GM12878 (cell line): ENCODE measurements around the gene CACNA1B. TPM values are rescaled to one million over a fixed set of nuclear protein-coding genes. Genes with fewer than 3 reads are reported as not detected.

Source experiments
- ATAC-seq: fragments of 200-7000 bp; cut with Tn5 transposase; 3 replicates; pipeline ENCODE4 v1.9.1; 2020; ENCODE audit warnings: mild to moderate bottlenecking, moderate library complexity
- BruUV-seq: library from RNA; stranded (reverse); fragments of 400-500 nt; replicated peaks from 2 replicates; lab custom pipeline; 2021; lab: Mats Ljungman, UMichigan
- CTCF ChIA-PET: fragments of 300-600 bp; sonication (Branson Sonifier 250); formaldehyde crosslinking; extraction: SDS; loops from one replicate; lab custom pipeline; 2021; ENCODE audit warnings: inconsistent platforms; lab: Yijun Ruan, JAX
- POLR2A ChIA-PET: fragments of 350-600 bp; formaldehyde crosslinking; extraction: SDS; loops from one replicate; lab custom pipeline; 2021; ENCODE audit warnings: inconsistent platforms; lab: Charles Lee
- RAD21 ChIA-PET: fragments of 300-600 bp; sonication (Branson Sonifier 250); formaldehyde crosslinking; loops from one replicate; lab custom pipeline; 2023; ENCODE audit warnings: antibody characterized with exemption; ENCODE audit not compliant: unreplicated experiment; lab: Charles Lee
- SMC1A ChIA-PET: fragments of 300-600 bp; sonication (Branson Sonifier 250); formaldehyde crosslinking; loops from one replicate; lab custom pipeline; 2023; ENCODE audit not compliant: unreplicated experiment, uncharacterized antibody; lab: Charles Lee
- DNase-seq: peaks from one replicate; pipeline ENCODE4 v3.0.0-alpha.2; 2011; ENCODE audit warnings: low read depth, low spot score
- FAIRE-seq: peaks from 3 replicates; lab custom pipeline; 2011; peaks lifted over from hg19 to GRCh38; lab: Jason Lieb, UNC
- H2AFZ ChIP-seq: 2 replicates; pipeline ENCODE4 v1.6.0; 2011; ENCODE audit warnings: low read depth, low read length, control low read depth; ENCODE audit not compliant: control insufficient read depth
- H3K27ac ChIP-seq: 2 replicates; pipeline ENCODE4 v1.5.1; 2011; ENCODE audit warnings: control low read depth; ENCODE audit not compliant: control insufficient read depth, insufficient read depth
- H3K27me3 ChIP-seq, 2 experiments: replicated peaks in 1 of 2; 2 replicates each; pipeline versions ENCODE4 v1.6.0 to v1.6.1; 2011; ENCODE audit warnings: low read length in 1 of 2; ENCODE audit not compliant: control insufficient read depth in 2 of 2, insufficient read depth in 2 of 2
- H3K36me3 ChIP-seq, 2 experiments: 2 replicates each; pipeline ENCODE4 v1.5.1; 2011; ENCODE audit warnings: low read length in 1 of 2; ENCODE audit not compliant: control insufficient read depth in 2 of 2, insufficient read depth in 2 of 2
- H3K4me1 ChIP-seq: 2 replicates; pipeline ENCODE4 v1.6.1; 2011; ENCODE audit warnings: mild to moderate bottlenecking, low read length, moderate library complexity, mixed read lengths; ENCODE audit not compliant: control insufficient read depth, insufficient read depth
- H3K4me2 ChIP-seq: 2 replicates; pipeline ENCODE4 v1.6.0; 2011; ENCODE audit warnings: control low read depth; ENCODE audit not compliant: control insufficient read depth, insufficient read depth
- H3K4me3 ChIP-seq: fragments of 200-600 bp; sonication (generic); 2 replicates; pipeline ENCODE4 v1.5.1; 2016
- H3K79me2 ChIP-seq: 2 replicates; pipeline ENCODE4 v1.6.0; 2011; ENCODE audit warnings: low read length; ENCODE audit not compliant: control insufficient read depth, insufficient read depth
- H3K9ac ChIP-seq: 2 replicates; pipeline ENCODE4 v1.8.0; 2011; ENCODE audit warnings: low read length, control low read depth, mixed read lengths; ENCODE audit not compliant: control insufficient read depth, insufficient read depth
- H3K9me3 ChIP-seq: replicated peaks from 3 replicates; pipeline ENCODE4 v1.5.1; 2011; ENCODE audit warnings: mild to moderate bottlenecking, low read length; ENCODE audit not compliant: control insufficient read depth, insufficient read depth
- H4K20me1 ChIP-seq: 2 replicates; pipeline ENCODE4 v1.6.0; 2011; ENCODE audit not compliant: control insufficient read depth, insufficient read depth
- IKZF1 ChIP-seq: fragments of 450-650 bp; conservative IDR thresholded peaks from 2 replicates; pipeline ENCODE4 v1.6.1; 2017; ENCODE audit warnings: antibody characterized with exemption, mild to moderate bottlenecking
- MYC ChIP-seq: IDR thresholded peaks from 2 replicates; pipeline ENCODE4 v1.6.1; 2011; ENCODE audit warnings: mild to moderate bottlenecking, low read length, moderate library complexity, inconsistent platforms; ENCODE audit not compliant: insufficient read depth, insufficient replicate concordance, insufficient read length, severe bottlenecking
- RAD51 ChIP-seq: fragments of 450-650 bp; IDR thresholded peaks from 2 replicates; pipeline ENCODE4 v1.6.1; 2016; ENCODE audit warnings: moderate library complexity, mild to moderate bottlenecking, inconsistent platforms
- SIX5 ChIP-seq: IDR thresholded peaks from 2 replicates; pipeline ENCODE4 v1.6.1; 2011; ENCODE audit warnings: mild to moderate bottlenecking, low read depth, low read length, moderate library complexity; ENCODE audit not compliant: severe bottlenecking
- WGBS: methylation state at CpG from one replicate; pipeline ENCODE4 v1.1.6; 2016; ENCODE audit warnings: low lambda C conversion rate; ENCODE audit not compliant: insufficient replicate concordance, insufficient coverage; ENCODE audit errors: missing lambda C conversion rate; 5-methylcytosine and 5-hydroxymethylcytosine counted together
- in situ Hi-C: fragments of 300-500 bp; cut with MboI; formaldehyde crosslinking; loops from 9 replicates; pipeline ENCODE4 v1.14.3; 2018; ENCODE audit warnings: mixed read lengths
- intact Hi-C: fragments of 100-400 bp; cut with micrococcal nuclease; formaldehyde crosslinking; loops from one replicate; pipeline ENCODE4 v1.14.2; 2022; ENCODE audit not compliant: unreplicated experiment
- polyA plus RNA-seq, 11 experiments: library from polyadenylated mRNA; depleted of rRNA in 4 of 11; unstranded in 6 of 11; stranded (reverse) in 5 of 11; fragments of >200 nt; fragmentation: Nextera tagmentation in 4 of 11; fragmentation: Illumina TruSeq in 1 of 11; extraction: Ambion mirVana in 4 of 11; extraction: Trizol in 1 of 11; gene quantifications; 1 replicate in 1 of 11; 2 replicates in 10 of 11; pipeline versions ENCODE4 v1.2.1 to v1.2.3, GENCODE V29; 2011 to 2016; ENCODE audit warnings: inconsistent platforms in 2 of 11, missing spikeins in 2 of 11, low read depth in 1 of 11
- total RNA-seq, 4 experiments: library from RNA; depleted of rRNA in 3 of 4; stranded (reverse); fragments of >200 nt in 3 of 4; fragmentation: Illumina TruSeq in 1 of 4; extraction: Trizol in 1 of 4; gene quantifications; 2 replicates each; pipeline versions ENCODE4 v1.2.1 to v1.2.3, GENCODE V29; 2013 to 2021

The CACNA1B gene
- total and polyA plus RNA-seq, 10 of the 15 experiments (the other 5 are each of a cell fraction or from before 2014, with no cell fraction given): 0.01 to 0.03 (median 0.01) TPM; not detected in 7

DNA sequence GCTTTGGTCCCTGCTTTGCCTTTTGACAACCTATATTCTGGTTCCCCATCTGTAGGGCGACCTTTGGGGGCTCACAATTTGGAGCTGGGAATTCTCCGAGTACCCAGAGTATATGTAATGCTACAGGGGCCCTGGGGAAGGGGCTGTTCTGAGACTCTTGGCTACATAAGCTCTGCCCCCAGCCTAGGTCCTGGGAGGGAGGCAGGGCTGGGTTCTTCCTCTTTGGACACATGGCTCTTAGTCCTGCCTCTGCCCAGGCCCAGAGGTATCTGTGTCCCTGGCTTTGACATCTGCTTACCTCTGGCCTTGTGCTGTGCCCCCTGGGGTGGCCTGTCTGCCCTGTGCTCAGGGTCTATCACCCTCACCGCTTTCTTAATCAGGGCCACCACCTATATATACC is 181.6 kb downstream of the CACNA1B start:
- 10% methylated on average over 3 of the region's 3 CpGs for WGBS
- Histone ChIP-seq H3K4me1 (no peaks in the 10 kb centered on the region), H3K9me3 (no peaks in the 10 kb centered on the region), H3K27ac (no peak overlapping the region), H3K27me3 (no peaks in the 10 kb centered on the region), H3K36me3 (no peaks in the 10 kb centered on the region), H3K79me2 (no peaks in the 10 kb centered on the region), H3K4me2 (no peak overlapping the region), H4K20me1 (no peaks in the 10 kb centered on the region), H3K4me3 (no peak overlapping the region), H2AFZ (no peak overlapping the region), H3K9ac (no peak overlapping the region)
- in situ Hi-C loops: no loop called here
- ATAC-seq: no peak
- ChIA-PET SMC1A (no interaction called here), RAD21 (no interaction called here), CTCF (no interaction called here), POLR2A (no interaction called here)
- no peak for FAIRE-seq
- DNase-seq: no peak
- no peak for TF ChIP-seq MYC
- TF ChIP-seq RAD51: no peak
- TF ChIP-seq SIX5: no peak
- intact Hi-C loops: no loop called here
- BruUV-seq: no TSS peak

DNA sequence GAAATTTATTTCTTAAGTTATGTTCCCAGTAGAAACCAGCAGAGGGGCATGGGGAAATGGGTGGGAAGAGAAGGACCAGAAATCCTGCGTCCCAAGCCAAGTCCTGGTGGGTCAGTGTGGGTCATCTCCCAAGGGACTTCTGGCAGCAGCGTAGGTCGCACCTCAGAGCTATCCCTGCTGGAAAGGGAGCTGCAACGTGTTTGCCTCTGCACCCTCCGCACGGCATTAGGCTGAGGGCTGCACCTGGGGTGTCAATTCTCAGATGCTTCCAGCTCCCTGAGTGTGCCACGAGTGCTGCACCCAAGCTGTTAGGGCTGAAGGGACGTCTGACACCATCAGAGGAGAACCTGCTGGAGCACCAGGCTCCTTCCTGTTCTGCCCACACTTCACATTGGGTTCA is 182.8 kb downstream of the CACNA1B start:
- CTCF ChIA-PET: no interaction called here
- SMC1A ChIA-PET: no interaction called here
- FAIRE-seq: no peak
- intact Hi-C loops (no loop called here), in situ Hi-C loops (no loop called here)
- 0 out of 4 replicates have a peak, but pooled peaks cover 0 to 1% of the 10 kb centered on the region in 2 experiments for H3K27me3 ChIP-seq
- no peak for ATAC-seq
- no peaks in the 10 kb centered on the region for H3K79me2 ChIP-seq
- WGBS: 9% methylated on average over 8 of the region's 8 CpGs
- H3K4me1 ChIP-seq: no peaks in the 10 kb centered on the region
- H2AFZ ChIP-seq: no peak overlapping the region
- RAD21 ChIA-PET: no interaction called here
- H3K9ac ChIP-seq: no peak overlapping the region
- no peak overlapping the region for H3K27ac ChIP-seq
- no peak overlapping the region for H3K4me3 ChIP-seq
- H3K4me2 ChIP-seq: no peak overlapping the region
- no peaks in the 10 kb centered on the region for H3K36me3 ChIP-seq
- DNase-seq: no peak
- H4K20me1 ChIP-seq: no peaks in the 10 kb centered on the region
- POLR2A ChIA-PET: no interaction called here
- no peak for TF ChIP-seq IKZF1
- no peaks in the 10 kb centered on the region for H3K9me3 ChIP-seq
- BruUV-seq: no TSS peak
